ENCODE data around the gene DOCK2.

The DOCK2 gene

GRCh38 chr5:169803077-169803981 is 166.3 kb downstream of the DOCK2 start:
- Histone ChIP-seq H2AFZ (ENCODE audit: low read length) (no peak overlapping the region), H3K4me1 (ENCODE audit: insufficient read depth, low read length, poor library complexity, severe bottlenecking) (peaks cover 4% of the 10 kb centered on the region), H3K4me3 (ENCODE audit: low read length, poor library complexity, severe bottlenecking) (no peak overlapping the region), H3K36me3 (ENCODE audit: insufficient read depth, low read length) (peaks cover 21% of the 10 kb centered on the region; the same call in 1 of the 2 replicates), H3K9me3 (ENCODE audit: insufficient read depth, low read depth, low read length) (no peaks in the 10 kb centered on the region), H3K4me2 (ENCODE audit: low read depth, low read length, poor library complexity, severe bottlenecking) (no peak overlapping the region), H3K79me2 (ENCODE audit: insufficient read depth, low read length) (no peaks in the 10 kb centered on the region), H3K27me3 (ENCODE audit: insufficient read depth, low read length, poor library complexity, severe bottlenecking) (no peaks in the 10 kb centered on the region), H4K20me1 (ENCODE audit: insufficient read depth, low read length, poor library complexity, severe bottlenecking) (no peaks in the 10 kb centered on the region), H3K9ac (ENCODE audit: low read depth, low read length, poor library complexity, severe bottlenecking) (no peak overlapping the region), H3F3A (ENCODE audit: low read depth) (no peaks in the 10 kb centered on the region), H3K9me2 (replicated peaks; ENCODE audit: low read depth, low read length) (no peaks in the 10 kb centered on the region)
- TF ChIP-seq, protein P1, sequence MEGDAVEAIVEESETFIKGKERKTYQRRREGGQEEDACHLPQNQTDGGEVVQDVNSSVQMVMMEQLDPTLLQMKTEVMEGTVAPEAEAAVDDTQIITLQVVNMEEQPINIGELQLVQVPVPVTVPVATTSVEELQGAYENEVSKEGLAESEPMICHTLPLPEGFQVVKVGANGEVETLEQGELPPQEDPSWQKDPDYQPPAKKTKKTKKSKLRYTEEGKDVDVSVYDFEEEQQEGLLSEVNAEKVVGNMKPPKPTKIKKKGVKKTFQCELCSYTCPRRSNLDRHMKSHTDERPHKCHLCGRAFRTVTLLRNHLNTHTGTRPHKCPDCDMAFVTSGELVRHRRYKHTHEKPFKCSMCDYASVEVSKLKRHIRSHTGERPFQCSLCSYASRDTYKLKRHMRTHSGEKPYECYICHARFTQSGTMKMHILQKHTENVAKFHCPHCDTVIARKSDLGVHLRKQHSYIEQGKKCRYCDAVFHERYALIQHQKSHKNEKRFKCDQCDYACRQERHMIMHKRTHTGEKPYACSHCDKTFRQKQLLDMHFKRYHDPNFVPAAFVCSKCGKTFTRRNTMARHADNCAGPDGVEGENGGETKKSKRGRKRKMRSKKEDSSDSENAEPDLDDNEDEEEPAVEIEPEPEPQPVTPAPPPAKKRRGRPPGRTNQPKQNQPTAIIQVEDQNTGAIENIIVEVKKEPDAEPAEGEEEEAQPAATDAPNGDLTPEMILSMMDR (conservative IDR thresholded peaks at IDR 0.05; ENCODE audit: low read length), result no peak
- no peak for TF ChIP-seq EZH2phosphoT487 (IDR thresholded peaks at IDR 0.05; ENCODE audit: borderline replicate concordance)

- no peaks in the 10 kb centered on the region for H3F3A ChIP-seq (ENCODE audit: low read depth)
- no peak overlapping the region for H2AFZ ChIP-seq (ENCODE audit: low read length)
- H3K79me2 ChIP-seq (ENCODE audit: insufficient read depth, low read length), result no peaks in the 10 kb centered on the region
- no peaks in the 10 kb centered on the region for H4K20me1 ChIP-seq (ENCODE audit: insufficient read depth, low read length, poor library complexity, severe bottlenecking)
- no peak overlapping the region for H3K9ac ChIP-seq (ENCODE audit: low read depth, low read length, poor library complexity, severe bottlenecking)
- no peak overlapping the region for H3K4me3 ChIP-seq (ENCODE audit: low read length, poor library complexity, severe bottlenecking)
- H3K9me3 ChIP-seq (ENCODE audit: insufficient read depth, low read depth, low read length), result no peaks in the 10 kb centered on the region
- no peak overlapping the region for H3K4me2 ChIP-seq (ENCODE audit: low read depth, low read length, poor library complexity, severe bottlenecking)
- no peaks in the 10 kb centered on the region for H3K9me2 ChIP-seq (replicated peaks; ENCODE audit: low read depth, low read length)
- H3K36me3 ChIP-seq (ENCODE audit: insufficient read depth, low read length), result peaks cover 21% of the 10 kb centered on the region; the same call in 1 of the 2 replicates
- H3K4me1 ChIP-seq (ENCODE audit: insufficient read depth, low read length, poor library complexity, severe bottlenecking), result no peaks in the 10 kb centered on the region
- TF ChIP-seq EZH2phosphoT487 (IDR thresholded peaks at IDR 0.05; ENCODE audit: borderline replicate concordance), result no peak
- TF ChIP-seq, protein P1 (conservative IDR thresholded peaks at IDR 0.05; ENCODE audit: low read length), result no peak
- H3K27me3 ChIP-seq (ENCODE audit: insufficient read depth, low read length, poor library complexity, severe bottlenecking), result no peaks in the 10 kb centered on the region
These were observed 167.8 kb downstream of the DOCK2 start for GRCh38 chr5:169804861-169805260.

- no peaks in the 10 kb centered on the region for H4K20me1 ChIP-seq (ENCODE audit: insufficient read depth, low read length, poor library complexity, severe bottlenecking)
- H3K4me3 ChIP-seq (ENCODE audit: low read length, poor library complexity, severe bottlenecking), result no peak overlapping the region
- H3K36me3 ChIP-seq (ENCODE audit: insufficient read depth, low read length), result peaks cover 21% of the 10 kb centered on the region; the same call in 1 of the 2 replicates
- H3K9me3 ChIP-seq (ENCODE audit: insufficient read depth, low read depth, low read length), result no peaks in the 10 kb centered on the region
- H3K4me2 ChIP-seq (ENCODE audit: low read depth, low read length, poor library complexity, severe bottlenecking), result no peak overlapping the region
- no peaks in the 10 kb centered on the region for H3F3A ChIP-seq (ENCODE audit: low read depth)
- TF ChIP-seq, protein P1 (conservative IDR thresholded peaks at IDR 0.05; ENCODE audit: low read length), result no peak
- TF ChIP-seq EZH2phosphoT487 (IDR thresholded peaks at IDR 0.05; ENCODE audit: borderline replicate concordance), result no peak
- H3K9me2 ChIP-seq (replicated peaks; ENCODE audit: low read depth, low read length), result no peaks in the 10 kb centered on the region
- H3K4me1 ChIP-seq (ENCODE audit: insufficient read depth, low read length, poor library complexity, severe bottlenecking), result no peaks in the 10 kb centered on the region
- H3K27me3 ChIP-seq (ENCODE audit: insufficient read depth, low read length, poor library complexity, severe bottlenecking), result no peaks in the 10 kb centered on the region
- H3K9ac ChIP-seq (ENCODE audit: low read depth, low read length, poor library complexity, severe bottlenecking), result no peak overlapping the region
- H3K79me2 ChIP-seq (ENCODE audit: insufficient read depth, low read length), result no peaks in the 10 kb centered on the region
- no peak overlapping the region for H2AFZ ChIP-seq (ENCODE audit: low read length)
These were observed 168.5 kb downstream of the DOCK2 start for GRCh38 chr5:169805527-169805934.

All from Loucy (cell line).